HepG2 (cell line): ENCODE results near the gene SAMD14. TPM values are rescaled to one million over a fixed set of nuclear protein-coding genes. Genes with fewer than 3 reads are reported as not detected.

ENCODE experiments used
- ARNTL ChIP-seq: sonication (generic); formaldehyde crosslinking; IDR thresholded peaks from 2 replicates; pipeline ENCODE4 v1.4.0; 2020; ENCODE audit warnings: mild to moderate bottlenecking, missing genetic modification reagents
- CCAR2 ChIP-seq: fragments of 200-400 bp; formaldehyde crosslinking; optimal IDR thresholded peaks from 2 replicates; pipeline ENCODE3; 2018; ENCODE audit warnings: low read depth, mild to moderate bottlenecking, low read length, moderate library complexity
- DMTF1 ChIP-seq: sonication (generic); formaldehyde crosslinking; IDR thresholded peaks from 2 replicates; pipeline ENCODE4 v1.4.0; 2020; ENCODE audit warnings: mild to moderate bottlenecking, missing genetic modification reagents
- FOXC1 ChIP-seq: sonication (generic); formaldehyde crosslinking; IDR thresholded peaks from 2 replicates; pipeline ENCODE4 v1.8.0; 2022; ENCODE audit warnings: mild to moderate bottlenecking, missing genetic modification reagents, borderline replicate concordance
- FOXO1 ChIP-seq: sonication (generic); formaldehyde crosslinking; IDR thresholded peaks from 2 replicates; pipeline ENCODE4 v1.4.0; 2020; ENCODE audit warnings: missing genetic modification reagents
- GATA4 ChIP-seq: sonication (generic); IDR thresholded peaks from 2 replicates; pipeline ENCODE4 v1.6.1; 2016; ENCODE audit warnings: antibody characterized with exemption, low read depth, borderline replicate concordance
- HMG20B ChIP-seq: conservative IDR thresholded peaks from 2 replicates; pipeline ENCODE4 v1.6.1; 2016; ENCODE audit warnings: missing genetic modification reagents, missing compliant biosample characterization
- HMGA1 ChIP-seq: sonication (generic); formaldehyde crosslinking; conservative IDR thresholded peaks from 2 replicates; pipeline ENCODE4 v1.4.0; 2020; ENCODE audit warnings: missing genetic modification reagents
- HNF4G ChIP-seq, 2 experiments: sonication (generic) in 1 of 2; formaldehyde crosslinking in 1 of 2; IDR thresholded peaks; 2 replicates each; pipeline versions ENCODE4 v1.4.0 to v1.6.1; 2011 to 2020; ENCODE audit warnings: borderline replicate concordance in 2 of 2, low read depth in 2 of 2, mild to moderate bottlenecking in 2 of 2, low read length in 1 of 2, missing genetic modification reagents in 1 of 2, moderate library complexity in 1 of 2
- ISX ChIP-seq: sonication (generic); formaldehyde crosslinking; conservative IDR thresholded peaks from 2 replicates; pipeline ENCODE4 v1.5.0; 2020; ENCODE audit warnings: missing genetic modification reagents
- MYPOP ChIP-seq: sonication (generic); formaldehyde crosslinking; IDR thresholded peaks from 2 replicates; pipeline ENCODE4 v1.8.1; 2023; ENCODE audit warnings: mild to moderate bottlenecking, moderate library complexity, missing genetic modification reagents
- PHB2 ChIP-seq: fragments of 450-650 bp; IDR thresholded peaks from 2 replicates; pipeline ENCODE4 v1.6.1; 2018; ENCODE audit not compliant: partially characterized antibody
- TCF7L2 ChIP-seq: IDR thresholded peaks from 2 replicates; pipeline ENCODE4 v1.6.1; 2011; ENCODE audit warnings: mild to moderate bottlenecking, low read depth, low read length, moderate library complexity
- TEAD2 ChIP-seq: sonication (generic); formaldehyde crosslinking; IDR thresholded peaks from 2 replicates; pipeline ENCODE4 v1.9.0; 2021; ENCODE audit warnings: missing genetic modification reagents
- TEF ChIP-seq: sonication (generic); formaldehyde crosslinking; IDR thresholded peaks from 2 replicates; pipeline ENCODE4 v1.5.0; 2020; ENCODE audit warnings: missing genetic modification reagents
- TGIF2 ChIP-seq: IDR thresholded peaks from 2 replicates; pipeline ENCODE4 v1.6.1; 2016; ENCODE audit warnings: control low read depth, missing compliant biosample characterization
- ZBTB14 ChIP-seq: sonication (generic); formaldehyde crosslinking; IDR thresholded peaks from 2 replicates; pipeline ENCODE4 v1.4.0; 2020; ENCODE audit warnings: missing genetic modification reagents
- ZIK1 ChIP-seq: sonication (generic); formaldehyde crosslinking; IDR thresholded peaks from 2 replicates; pipeline ENCODE4 v1.5.0; 2020; ENCODE audit warnings: mild to moderate bottlenecking, low read depth, missing genetic modification reagents, borderline replicate concordance
- ZNF253 ChIP-seq: sonication (generic); formaldehyde crosslinking; IDR thresholded peaks from 2 replicates; pipeline ENCODE4 v1.8.0; 2022; ENCODE audit warnings: mild to moderate bottlenecking, missing genetic modification reagents, borderline replicate concordance
- ZNF609 ChIP-seq: sonication (generic); formaldehyde crosslinking; IDR thresholded peaks from 2 replicates; pipeline ENCODE4 v1.4.0; 2020; ENCODE audit warnings: mild to moderate bottlenecking, missing genetic modification reagents, borderline replicate concordance
- polyA plus RNA-seq, 8 experiments: library from polyadenylated mRNA; depleted of rRNA in 3 of 8; stranded (reverse) in 7 of 8; unstranded in 1 of 8; fragments of >200 nt; fragmentation: Illumina TruSeq in 4 of 8; extraction: Trizol in 4 of 8; gene quantifications; 2 replicates each; pipeline versions ENCODE4 v1.2.1 to v1.2.3, GENCODE V29; 2011 to 2016; ENCODE audit warnings: low read depth in 4 of 8, missing spikeins in 1 of 8, mixed read lengths in 1 of 8; ENCODE audit not compliant: insufficient read depth in 1 of 8
- total RNA-seq, 5 experiments: library from RNA; depleted of rRNA; stranded (reverse); fragments of >200 nt; fragmentation: Illumina TruSeq; extraction: Trizol; gene quantifications; 2 replicates each; pipeline ENCODE4 v1.2.3, GENCODE V29; 2016; ENCODE audit warnings: low read depth in 1 of 5

SAMD14 gene
- total and polyA plus RNA-seq, 2 of the 13 experiments (the other 11 are each of a cell fraction or from before 2014, with no cell fraction given): 0.07 to 0.22 TPM

GRCh38 chr17:50094243-50094752 is 35.7 kb downstream of the SAMD14 start (continued):
- no peak for TF ChIP-seq TEAD2 (CRISPR knock-in tag)
- TF ChIP-seq PHB2: no peak
- no peak for TF ChIP-seq HMGA1 (CRISPR knock-in tag)
- TF ChIP-seq ZNF609 (CRISPR knock-in tag): no peak
- TF ChIP-seq TGIF2 (CRISPR knock-in tag): no peak; the same call in 1 of the 2 replicates
- no peak for TF ChIP-seq ISX (CRISPR knock-in tag)
- peak; percentile 27 for TF ChIP-seq CCAR2
- 0 out of 2 replicates have a peak, but pooled peaks have one; percentile 49 for TF ChIP-seq FOXC1
- TF ChIP-seq FOXO1 (CRISPR knock-in tag): no peak
- TF ChIP-seq GATA4: no peak
- no peak for TF ChIP-seq HNF4G (IDR thresholded peaks at IDR 0.05; ENCODE audit: borderline replicate concordance, low read depth, low read length)
- TF ChIP-seq HNF4G (CRISPR knock-in tag; IDR thresholded peaks at IDR 0.05; ENCODE audit: borderline replicate concordance, low read depth): no peak
- no peak for TF ChIP-seq ZNF253 (CRISPR knock-in tag)
- TF ChIP-seq ARNTL (CRISPR knock-in tag): no peak
- TF ChIP-seq TCF7L2: no peak
- TF ChIP-seq TEF (CRISPR knock-in tag): no peak
- no peak for TF ChIP-seq HMG20B (CRISPR knock-in tag)
- TF ChIP-seq DMTF1 (CRISPR knock-in tag): no peak
- TF ChIP-seq MYPOP: 0 out of 2 replicates have a peak, but pooled peaks have one; percentile 13
- no peak for TF ChIP-seq ZIK1 (CRISPR knock-in tag)
- TF ChIP-seq ZBTB14 (CRISPR knock-in tag): no peak
